Activated T-helper 1 cell treated with anti-CD3 and anti-CD28 coated beads, Interleukin-2, amount 50 U/mL, for 16 hours (primary cell): ENCODE results near the gene SRGAP2C.
"Not testable (repeated sequence)": the region's sequence is repeated elsewhere in the genome, so short reads cannot be mapped to it uniquely, and the experiment has no call there.

Experiments used
- DNase-seq, 2 donors: peaks; one replicate each; pipeline ENCODE4 v3.0.0-alpha.2; 2020; ENCODE audit warnings: low read depth in 1 of 2, low spot score in 1 of 2

The SRGAP2C gene

DNA sequence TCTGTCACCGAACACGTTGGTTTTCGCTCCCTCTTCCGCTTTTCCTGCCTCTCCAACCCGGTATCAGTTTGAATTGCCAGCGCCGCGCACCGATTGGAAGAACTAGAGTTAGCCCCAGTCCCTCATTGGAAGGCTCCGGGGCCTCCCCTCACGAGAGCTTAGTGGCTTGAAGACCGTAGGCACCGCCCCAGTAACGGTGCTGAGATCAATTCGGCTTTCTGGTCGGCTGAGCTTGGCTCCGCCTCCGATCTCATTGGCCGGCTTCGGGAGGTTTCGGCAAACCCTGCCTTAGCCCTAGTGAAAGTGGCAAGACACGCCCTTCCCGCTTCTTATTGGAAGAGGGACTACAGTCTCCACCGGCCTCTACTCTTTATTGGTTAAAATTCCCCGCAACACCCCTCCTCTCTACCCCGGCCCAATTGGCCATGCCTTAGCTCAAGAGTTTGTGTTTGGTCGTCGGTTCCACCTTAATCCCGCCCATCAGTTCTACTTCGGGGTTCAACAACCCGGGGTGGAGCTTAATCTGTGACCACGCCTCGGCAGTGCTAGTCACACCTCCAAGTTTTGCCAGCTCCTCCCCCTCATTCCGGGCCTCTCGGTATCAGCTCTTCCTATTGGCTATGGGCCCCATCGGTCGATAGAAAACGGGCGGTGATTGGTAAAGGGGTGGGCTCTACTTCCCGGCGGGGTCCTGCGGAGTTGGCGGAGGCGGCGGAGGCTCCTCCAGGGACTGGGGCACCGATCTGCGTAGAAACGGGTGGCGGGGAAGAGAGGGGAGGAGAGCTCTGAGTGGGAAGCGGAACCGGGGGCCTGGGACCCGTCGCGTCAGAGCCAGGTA, at the start of gene SRGAP2C, which contains the start of gene FAM72B:
SRGAP2C (plus strand) TSS at position 686 of the 838 bp plus-strand sequence. CDS start 2,472 bp downstream, outside the sequence.
FAM72B (minus strand) TSS at position 51 of the 838 bp plus-strand sequence. CDS start 851 bp downstream, outside the sequence.
- peak; percentile 66 to 82 for DNase-seq

DNA sequence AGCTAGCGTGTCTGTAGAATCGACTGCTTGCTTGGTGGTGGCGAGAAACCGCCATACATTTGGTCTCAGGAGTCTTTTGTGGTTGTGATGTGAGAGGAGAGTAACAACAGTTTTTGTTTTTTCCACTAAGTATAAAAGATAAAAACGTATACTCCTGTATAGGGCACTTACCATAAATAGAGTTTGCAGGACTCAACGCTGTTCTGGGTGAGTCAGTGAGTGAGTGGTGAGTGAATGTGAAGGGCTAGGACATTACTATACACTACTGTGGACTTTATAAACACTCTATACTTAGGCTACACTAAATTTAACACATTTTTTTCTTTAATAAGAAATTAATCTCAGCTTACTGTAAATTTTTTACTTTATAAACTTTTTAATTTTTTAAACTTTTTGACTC, 44.4 kb upstream of the SRGAP2C start:
- not testable (repeated sequence) for DNase-seq

DNA sequence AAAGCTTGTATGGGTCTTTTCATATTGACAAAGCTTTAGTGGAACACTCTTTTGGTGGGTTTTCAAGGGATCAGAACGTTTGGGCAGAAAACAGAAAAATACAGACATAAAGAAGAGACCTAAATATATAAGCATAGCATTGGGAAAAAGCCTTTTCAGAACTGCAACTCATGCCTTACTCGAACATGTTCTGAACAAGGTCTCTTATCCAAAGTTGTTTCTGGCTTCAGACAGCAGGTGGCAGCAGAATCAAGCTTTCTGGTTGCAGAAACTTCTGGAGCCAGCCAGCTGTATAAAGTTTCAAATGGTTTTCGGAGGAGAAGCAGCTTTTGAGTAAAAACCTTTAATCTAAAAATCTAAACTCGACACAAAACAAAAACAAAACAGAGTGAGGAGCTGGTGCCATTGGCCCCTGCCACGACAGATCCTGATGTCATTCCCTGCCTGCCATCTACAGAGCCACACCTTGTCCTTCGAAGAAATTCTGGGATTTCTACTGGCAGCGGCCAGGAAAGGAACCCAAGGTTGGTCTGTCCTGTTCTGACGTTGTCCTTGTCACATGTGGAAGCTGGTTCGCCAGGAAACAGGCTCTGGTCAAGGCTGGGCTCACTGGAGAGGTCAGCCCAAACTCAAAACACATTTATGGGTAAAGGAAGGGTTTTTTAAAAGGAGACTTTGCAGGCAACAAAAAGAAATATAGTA, 36.1 kb upstream of the SRGAP2C start:
- DNase-seq: not testable (repeated sequence)

DNA sequence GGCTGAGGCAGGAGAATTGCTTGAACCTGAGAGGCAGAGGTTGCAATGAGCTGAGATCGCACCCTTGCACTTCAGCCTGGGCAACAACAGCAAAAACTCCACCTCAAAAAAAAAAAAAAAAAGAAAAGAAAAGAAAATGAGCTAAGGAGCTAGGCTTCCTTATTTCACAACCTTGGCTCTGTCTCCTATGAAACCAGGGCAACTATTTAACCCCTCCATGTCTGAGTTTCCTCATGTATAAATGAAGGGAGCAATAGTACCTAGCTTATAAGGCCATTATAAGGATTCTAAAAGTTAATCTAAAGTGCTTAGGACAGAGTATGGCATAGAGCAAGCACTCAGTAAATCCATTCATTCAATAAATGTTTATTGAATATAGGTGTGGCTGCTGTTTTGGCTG, 33.5 kb upstream of the SRGAP2C start:
- not testable (repeated sequence) for DNase-seq

DNA sequence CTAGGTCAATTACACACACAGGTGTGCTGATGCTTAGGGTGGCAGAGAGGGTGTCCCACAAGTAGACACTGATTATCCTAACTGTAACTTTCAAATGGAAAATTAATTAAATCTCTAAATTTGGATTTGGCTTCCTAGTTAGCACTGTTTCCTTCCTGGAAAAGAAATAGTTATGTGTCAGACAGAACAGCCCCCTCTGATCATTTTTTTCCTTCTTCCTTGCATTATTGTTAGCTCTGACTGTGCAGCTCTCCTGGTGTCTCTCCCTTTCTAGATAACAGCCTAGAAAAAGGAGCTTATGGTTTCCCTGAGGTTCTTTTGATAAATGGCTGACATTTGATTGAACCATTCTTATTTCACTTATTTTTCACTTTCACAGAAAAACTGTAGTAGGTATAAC, 32.0 kb upstream of the SRGAP2C start:
- DNase-seq: not testable (repeated sequence)

DNA sequence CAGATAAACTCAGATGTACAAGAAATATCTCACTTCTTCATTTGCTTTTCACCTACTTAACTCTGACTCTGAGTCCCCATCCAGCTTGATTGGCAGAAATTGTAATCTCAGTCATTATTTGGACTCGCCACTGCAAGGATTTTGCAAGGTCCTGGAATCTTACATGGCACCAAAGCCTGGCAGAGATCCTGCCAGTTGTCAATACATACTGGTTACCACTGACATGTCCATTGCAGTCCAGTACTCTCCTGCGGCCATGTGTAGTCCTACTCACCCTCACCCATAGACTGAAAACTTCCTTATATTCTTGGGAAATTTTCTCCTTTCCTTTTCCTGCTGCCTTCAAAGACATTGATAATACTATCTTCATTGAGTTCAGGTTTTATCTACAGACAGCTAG, 30.0 kb upstream of the SRGAP2C start:
- not testable (repeated sequence) for DNase-seq

DNA sequence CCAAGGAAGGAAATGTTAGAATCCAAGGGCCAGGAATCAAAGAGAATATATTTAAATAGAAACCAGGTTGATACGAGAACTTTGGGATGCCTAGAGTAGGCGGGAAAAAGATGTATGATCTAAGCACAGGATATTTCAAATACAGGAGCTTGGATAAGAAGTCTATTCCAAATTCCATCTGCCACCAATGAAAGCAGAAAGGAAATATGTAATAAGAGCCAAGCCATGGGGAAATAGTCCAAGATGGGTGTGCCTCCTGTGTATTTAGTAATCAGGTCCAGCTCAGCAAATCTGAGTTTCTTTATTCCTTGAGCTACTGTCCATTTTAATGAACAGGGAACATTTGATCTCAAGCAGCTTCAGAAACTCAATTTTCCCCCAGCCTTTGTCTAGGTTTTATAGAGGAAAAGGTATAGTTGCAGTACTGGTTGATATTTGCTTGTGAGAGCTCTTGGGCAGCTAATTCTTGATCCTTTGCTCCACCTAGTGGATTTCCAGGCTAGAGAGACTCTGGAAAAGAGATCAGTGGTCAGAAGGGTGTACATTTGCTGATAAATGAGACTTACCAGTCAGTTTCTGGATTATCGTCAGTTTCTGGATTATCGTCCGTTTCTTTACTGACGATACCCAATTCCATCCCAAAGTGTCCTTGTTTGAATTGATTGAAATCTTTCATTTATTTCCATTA, 29.0 kb upstream of the SRGAP2C start:
- not testable (repeated sequence) for DNase-seq

DNA sequence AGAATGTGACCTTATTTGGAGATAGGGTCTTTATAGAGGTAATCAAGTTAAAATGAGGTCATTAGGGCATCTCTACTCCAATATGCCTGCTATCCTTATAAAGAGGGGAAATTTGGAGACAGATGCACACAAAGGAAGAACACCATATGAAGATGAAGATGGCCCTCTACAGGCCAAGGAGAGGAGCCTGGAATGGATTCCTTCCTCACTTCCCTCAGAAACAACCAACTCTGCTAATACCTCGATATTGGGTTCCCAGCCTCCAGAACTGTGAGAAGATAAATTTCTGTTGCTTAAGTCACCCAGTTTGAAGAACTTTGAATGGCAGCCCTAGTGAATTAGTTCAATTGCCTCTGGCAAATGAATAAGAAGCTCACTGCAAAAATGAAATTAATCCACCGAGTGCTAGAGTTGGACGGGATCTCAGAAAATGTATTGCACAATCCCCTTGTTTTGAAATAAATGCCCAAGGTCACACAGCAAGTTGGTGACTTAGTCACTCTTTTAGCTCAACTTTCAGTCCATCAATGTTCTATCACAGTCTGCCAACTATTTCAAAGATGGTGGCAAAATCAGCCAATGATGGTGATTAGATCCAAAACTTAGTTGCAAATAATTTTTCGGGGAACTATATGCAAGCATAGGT, 27.7 kb upstream of the SRGAP2C start:
- not testable (repeated sequence) for DNase-seq

DNA sequence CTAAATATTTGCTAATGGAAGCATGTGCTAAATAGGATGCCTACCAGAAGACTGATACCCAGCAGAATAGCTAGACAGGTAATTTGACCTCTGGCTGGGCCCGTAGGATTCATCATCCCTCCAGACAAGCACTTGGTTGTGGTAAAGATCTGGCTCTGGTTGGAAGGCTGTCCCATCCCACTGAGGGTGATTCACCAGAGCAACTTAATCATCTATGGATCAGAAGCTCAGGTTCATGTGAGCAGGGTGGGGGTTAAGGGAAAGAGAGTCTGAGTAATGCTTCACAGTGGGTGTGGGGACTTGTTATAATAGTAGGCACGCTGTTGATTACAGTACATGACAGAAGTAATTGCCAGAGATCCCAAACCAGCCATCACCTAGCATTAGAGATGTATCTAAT, 27.2 kb upstream of the SRGAP2C start:
- DNase-seq: not testable (repeated sequence)

DNA sequence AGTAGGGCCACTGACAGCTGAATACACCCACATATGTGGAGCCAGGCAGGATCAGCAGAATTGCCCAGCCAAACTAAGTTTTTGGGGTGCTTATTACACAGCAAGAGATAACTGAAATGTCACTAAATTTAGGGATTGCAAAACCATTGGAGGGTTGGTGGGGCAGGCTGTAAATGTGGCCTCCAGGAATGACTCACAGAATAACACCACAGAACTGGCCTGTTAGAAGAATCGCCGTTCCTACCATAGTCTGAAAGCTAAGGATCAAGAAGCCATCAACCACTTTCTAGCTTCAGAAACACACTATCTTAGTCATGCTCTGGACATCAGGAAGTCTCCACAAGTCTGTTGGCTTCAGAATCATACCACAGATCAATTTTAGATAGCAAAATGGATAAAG, 24.7 kb upstream of the SRGAP2C start:
- not testable (repeated sequence) for DNase-seq

DNA sequence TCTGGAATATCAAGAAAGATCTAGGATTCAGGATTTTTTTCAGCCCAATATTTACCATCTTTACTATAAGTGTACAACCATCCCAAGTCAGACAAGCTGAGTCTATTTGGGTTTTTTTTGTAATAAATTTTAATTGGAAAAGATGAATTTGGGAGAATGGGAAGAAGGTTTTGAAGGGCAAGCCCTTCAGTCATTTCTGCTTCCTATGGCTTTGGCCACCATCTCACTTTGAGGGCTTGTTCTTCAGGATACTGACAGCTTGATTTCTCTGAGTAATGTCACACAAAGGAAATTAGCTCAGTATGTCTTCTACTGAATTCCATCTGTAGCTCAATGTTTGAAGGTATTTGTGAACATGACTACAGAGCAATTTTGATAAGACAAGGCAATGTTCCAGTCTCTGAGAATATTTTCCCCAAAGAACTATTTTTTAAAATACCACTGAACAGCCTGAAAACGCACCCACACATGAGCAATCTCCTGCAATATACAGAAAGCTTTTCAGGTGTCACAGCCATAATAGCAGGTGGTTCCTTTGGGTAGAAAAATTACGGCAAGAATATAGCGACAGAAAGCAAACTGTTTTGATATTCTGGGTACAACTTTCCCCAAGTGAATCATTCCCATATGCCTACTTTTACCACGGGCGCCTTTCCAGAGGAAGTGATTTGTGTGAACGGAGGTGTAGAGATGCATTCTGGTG, 23.4 kb upstream of the SRGAP2C start:
- DNase-seq: not testable (repeated sequence)

DNA sequence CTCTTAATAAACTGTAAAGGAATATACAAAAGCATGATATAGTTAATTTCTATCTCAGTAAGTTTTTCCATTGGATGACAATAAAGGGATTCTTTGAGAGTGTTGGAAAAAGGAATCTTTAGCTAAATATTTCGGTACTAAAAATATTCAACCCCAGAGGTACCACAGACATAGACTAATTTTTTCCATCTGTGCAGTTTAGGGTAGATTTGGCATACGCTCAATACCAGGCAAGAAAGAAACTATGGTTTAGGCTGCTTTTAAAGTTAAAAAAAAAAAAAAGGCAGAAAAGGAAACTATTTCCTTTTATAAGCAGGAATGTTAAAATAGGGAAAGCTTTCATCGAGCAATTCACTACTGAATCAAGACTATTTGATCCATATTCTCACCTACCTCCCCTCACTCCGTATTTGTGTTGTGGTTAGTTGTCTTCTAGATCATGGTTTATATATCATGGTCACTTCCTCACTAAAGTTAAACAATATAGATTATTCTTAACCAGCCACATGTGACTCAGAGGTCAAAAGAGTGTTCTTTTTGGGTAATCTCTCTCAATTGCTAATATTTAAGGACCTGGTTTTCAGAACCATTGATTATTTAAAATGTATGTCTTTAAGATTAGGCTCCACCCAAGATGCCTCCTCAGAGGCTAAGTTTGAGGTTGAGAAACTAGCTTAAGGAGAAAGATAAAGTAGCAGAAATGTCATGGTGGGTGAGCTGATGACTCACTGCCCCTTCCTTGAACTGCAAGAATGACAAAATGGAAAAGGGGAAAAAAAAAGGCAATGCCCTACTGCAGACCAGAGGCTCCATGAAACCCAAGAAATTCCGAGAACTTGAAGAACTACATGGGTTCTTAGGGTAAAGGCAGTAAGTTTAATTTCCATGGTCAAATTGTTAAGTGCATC, 20.7 kb upstream of the SRGAP2C start:
- not testable (repeated sequence) for DNase-seq

DNA sequence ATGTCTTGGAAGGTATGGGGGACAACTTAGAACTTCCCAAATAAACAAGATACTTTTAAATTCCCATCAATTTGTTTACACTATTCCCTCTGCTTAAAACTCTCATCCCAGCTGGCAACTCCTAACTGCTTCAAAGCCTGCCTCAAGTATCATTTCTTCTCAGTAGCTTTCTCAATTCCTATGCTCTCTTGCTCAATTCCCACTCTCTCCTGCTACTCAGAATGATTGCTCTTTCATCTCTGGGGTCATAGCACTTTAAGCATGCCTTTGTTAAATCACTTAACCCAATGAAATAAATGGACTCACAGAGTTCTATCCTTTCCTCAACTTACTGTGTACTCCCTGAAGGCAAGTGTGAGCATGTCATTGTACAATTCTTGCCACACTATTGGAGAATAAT, 19.5 kb upstream of the SRGAP2C start:
- not testable (repeated sequence) for DNase-seq

DNA sequence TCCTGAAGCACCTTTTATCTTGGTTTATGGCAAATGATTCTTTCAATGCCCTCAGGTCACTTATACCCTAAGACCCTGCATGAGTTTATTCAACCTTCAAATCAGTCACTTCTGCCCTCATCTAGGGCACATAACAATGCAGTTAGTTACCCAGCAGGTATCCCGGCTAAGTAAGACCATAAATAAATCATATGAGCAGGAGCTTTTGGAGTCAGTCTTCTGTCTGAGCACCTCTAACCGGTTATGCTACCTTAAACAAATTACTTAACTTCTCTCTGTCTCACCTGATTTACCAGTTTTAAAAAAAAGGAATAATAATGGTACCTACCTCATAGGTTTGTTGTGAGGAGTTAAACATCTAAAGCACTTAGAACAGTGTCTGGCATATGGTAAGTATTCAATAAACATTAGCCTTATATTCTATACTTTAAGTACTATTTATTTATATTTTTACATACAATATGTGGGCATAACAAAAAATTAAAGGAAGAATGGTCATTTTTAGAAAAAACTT, 17.5 kb upstream of the SRGAP2C start:
- not testable (repeated sequence) for DNase-seq

DNA sequence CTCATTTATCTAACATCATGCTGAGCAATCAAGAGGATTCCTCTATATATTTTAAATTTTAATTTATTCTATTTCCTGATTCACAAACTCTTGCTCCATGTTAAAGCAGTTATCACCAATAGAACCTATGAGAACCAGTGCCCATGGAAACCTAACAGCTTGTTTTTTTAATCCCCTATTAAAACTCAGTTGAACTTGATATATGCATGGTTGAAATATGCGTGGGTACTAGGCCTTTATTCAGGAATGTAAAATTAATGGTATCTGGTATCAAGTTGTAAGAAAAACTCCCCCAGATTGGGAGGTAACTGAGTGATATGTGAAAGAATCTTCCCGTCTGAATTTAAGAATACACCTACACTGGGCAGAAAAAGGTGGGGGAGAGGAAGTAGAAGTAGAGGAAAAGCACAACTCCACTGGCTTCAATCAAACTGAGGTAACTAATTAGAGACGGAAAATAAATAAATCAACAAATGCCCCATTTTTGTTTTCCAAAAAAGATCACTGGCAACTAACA, 16.6 kb upstream of the SRGAP2C start:
- DNase-seq: not testable (repeated sequence)

DNA sequence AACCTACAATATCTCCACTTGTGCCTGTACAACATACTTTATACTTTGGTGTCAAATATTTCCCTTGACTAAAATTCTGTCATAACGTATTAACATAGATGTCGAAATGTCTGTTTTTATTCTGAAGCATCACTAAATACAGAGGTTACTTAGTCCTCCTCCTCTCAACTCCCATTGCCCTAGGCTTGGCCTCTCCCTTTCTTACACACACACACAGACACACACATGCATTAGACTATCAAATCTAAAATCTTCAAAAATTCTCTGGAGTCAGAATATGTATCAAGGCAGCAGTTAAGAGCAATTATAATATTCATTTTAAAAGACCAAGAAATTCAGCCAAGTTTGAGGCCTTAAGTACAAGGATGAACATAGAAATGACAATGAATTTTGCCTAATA, 8.1 kb upstream of the SRGAP2C start:
- DNase-seq: not testable (repeated sequence)

DNA sequence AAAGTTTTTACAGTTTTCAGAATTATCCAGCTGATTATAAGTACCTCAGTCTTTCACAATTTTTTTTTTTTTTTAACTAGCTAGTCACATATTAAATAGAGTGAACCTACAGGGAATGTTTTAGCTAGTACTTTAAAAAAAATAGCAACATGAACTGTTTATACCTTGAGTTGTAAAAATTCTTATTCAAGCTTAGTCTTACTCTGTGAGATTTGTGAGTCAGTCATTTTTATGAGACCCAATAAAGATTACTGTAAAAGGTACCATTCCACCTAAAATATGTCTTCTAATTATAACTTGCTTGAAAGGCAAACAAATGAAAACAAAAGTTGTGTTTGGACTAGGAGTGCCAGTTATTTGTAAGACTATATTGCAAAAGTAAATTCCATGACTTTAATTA, 6.6 kb upstream of the SRGAP2C start:
- DNase-seq: not testable (repeated sequence)

DNA sequence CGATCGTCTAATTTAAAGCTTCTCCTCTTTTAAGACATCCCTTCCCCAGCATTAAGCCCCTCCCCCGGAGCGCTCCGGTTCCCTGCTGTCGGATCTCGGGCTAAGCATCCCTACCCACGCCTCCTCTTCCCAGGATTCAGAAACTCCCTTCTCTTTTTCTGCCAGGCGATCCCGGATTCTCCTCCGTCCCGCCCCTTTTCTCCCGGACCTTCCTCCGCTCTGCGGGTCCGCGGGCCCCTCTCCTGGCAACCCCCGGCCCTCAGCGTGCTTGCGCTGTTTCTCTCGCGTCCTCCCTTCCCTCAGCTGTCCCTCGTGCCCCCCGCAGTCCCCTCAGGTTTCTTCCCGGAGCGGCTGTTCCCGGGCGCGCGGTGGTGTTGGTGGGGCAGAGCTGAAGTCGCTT, 908 bp upstream of the SRGAP2C start:
- not testable (repeated sequence) for DNase-seq
